IMR-90 (cell line): Measurements from ENCODE around the gene SLC39A5. TPM values are rescaled to one million over a fixed set of nuclear protein-coding genes. Genes with fewer than 3 reads are reported as not detected.

ENCODE experiments used
- ATAC-seq: fragments of 200-7000 bp; cut with Tn5 transposase; 2 replicates; pipeline ENCODE4 v1.9.1; 2020; ENCODE audit warnings: low read depth, mild to moderate bottlenecking, moderate library complexity
- BruUV-seq: library from RNA; stranded (reverse); fragments of 400-500 nt; replicated peaks from 2 replicates; lab custom pipeline; 2021; lab: Mats Ljungman, UMichigan
- CTCF ChIA-PET: fragments of 300-600 bp; formaldehyde crosslinking; extraction: SDS; loops from one replicate; lab custom pipeline; 2021; ENCODE audit warnings: antibody characterized with exemption; lab: Yijun Ruan, JAX
- POLR2A ChIA-PET: fragments of 300-600 bp; sonication (Branson Sonifier 250); formaldehyde crosslinking; loops from one replicate; lab custom pipeline; 2022; ENCODE audit warnings: antibody characterized with exemption; ENCODE audit not compliant: unreplicated experiment; lab: Charles Lee
- DNase-seq: peaks from one replicate; pipeline ENCODE4 v3.0.0; 2013
- H2AFZ ChIP-seq: replicated peaks from 2 replicates; pipeline ENCODE3; 2013; ENCODE audit warnings: low read length, mild to moderate bottlenecking; ENCODE audit not compliant: poor library complexity
- H2AK5ac ChIP-seq: 2 replicates; pipeline ENCODE4 v1.6.1; 2013; ENCODE audit warnings: low read depth, low read length, inconsistent platforms
- H2AK9ac ChIP-seq: replicated peaks from 2 replicates; pipeline ENCODE3; 2013; ENCODE audit warnings: mild to moderate bottlenecking, low read depth, low read length, moderate library complexity; ENCODE audit not compliant: poor library complexity
- H2BK120ac ChIP-seq: 2 replicates; pipeline ENCODE4 v1.6.1; 2013; ENCODE audit warnings: low read depth, low read length, inconsistent platforms
- H2BK15ac ChIP-seq: 3 replicates; pipeline ENCODE4 v1.6.1; 2013; ENCODE audit warnings: low read depth, low read length, inconsistent platforms
- H2BK20ac ChIP-seq: 2 replicates; pipeline ENCODE4 v1.6.1; 2013; ENCODE audit warnings: low read depth, mild to moderate bottlenecking, inconsistent platforms, low read length, moderate library complexity
- H2BK5ac ChIP-seq: 2 replicates; pipeline ENCODE4 v1.6.1; 2013; ENCODE audit warnings: mild to moderate bottlenecking, low read depth, low read length, inconsistent platforms; ENCODE audit not compliant: poor library complexity, severe bottlenecking
- H3K14ac ChIP-seq: replicated peaks from 2 replicates; pipeline ENCODE4 v1.6.1; 2013; ENCODE audit warnings: low read depth, low read length, inconsistent platforms
- H3K18ac ChIP-seq: 2 replicates; pipeline ENCODE4 v1.6.1; 2013; ENCODE audit warnings: low read depth, low read length, control low read depth
- H3K23ac ChIP-seq: 2 replicates; pipeline ENCODE4 v1.6.1; 2013; ENCODE audit warnings: low read depth, low read length, inconsistent platforms
- H3K27ac ChIP-seq: 2 replicates; pipeline ENCODE4 v1.5.1; 2013; ENCODE audit warnings: mild to moderate bottlenecking, control low read depth, low read length; ENCODE audit not compliant: insufficient read depth
- H3K27me3 ChIP-seq: 2 replicates; pipeline ENCODE4 v1.6.1; 2013; ENCODE audit warnings: low read length; ENCODE audit not compliant: control insufficient read depth, insufficient read depth
- H3K36me3 ChIP-seq: 2 replicates; pipeline ENCODE4 v1.6.1; 2013; ENCODE audit warnings: low read length, mixed read lengths; ENCODE audit not compliant: control insufficient read depth, insufficient read depth
- H3K4ac ChIP-seq: 2 replicates; pipeline ENCODE4 v1.6.1; 2013; ENCODE audit warnings: low read depth, low read length, inconsistent platforms
- H3K4me1 ChIP-seq: 2 replicates; pipeline ENCODE4 v1.6.1; 2013; ENCODE audit warnings: low read length, mixed read lengths; ENCODE audit not compliant: control insufficient read depth, insufficient read depth
- H3K4me2 ChIP-seq: 2 replicates; pipeline ENCODE4 v1.6.1; 2013; ENCODE audit warnings: low read depth, mild to moderate bottlenecking, control low read depth, low read length, moderate library complexity
- H3K4me3 ChIP-seq: 2 replicates; pipeline ENCODE4 v1.5.1; 2013; ENCODE audit warnings: low read depth, mild to moderate bottlenecking, control low read depth, low read length, moderate library complexity; ENCODE audit not compliant: insufficient read depth
- H3K56ac ChIP-seq: 2 replicates; pipeline ENCODE4 v1.6.1; 2013; ENCODE audit warnings: low read length, inconsistent platforms; ENCODE audit not compliant: insufficient read depth; ENCODE audit errors: extremely low read depth
- H3K79me1 ChIP-seq, 2 experiments: 2 replicates each; pipeline ENCODE4 v1.6.1; 2013; ENCODE audit warnings: low read length in 2 of 2, inconsistent platforms in 1 of 2, low read depth in 1 of 2
- H3K9ac ChIP-seq: 2 replicates; pipeline ENCODE4 v1.6.1; 2013; ENCODE audit warnings: low read depth, low read length, control low read depth
- H3K9me1 ChIP-seq: 2 replicates; pipeline ENCODE4 v1.6.1; 2013; ENCODE audit warnings: low read length, inconsistent platforms; ENCODE audit not compliant: insufficient read depth
- H3K9me3 ChIP-seq: 2 replicates; pipeline ENCODE4 v1.6.1; 2013; ENCODE audit warnings: low read length; ENCODE audit not compliant: control insufficient read depth, insufficient read depth
- H4K20me1 ChIP-seq: 2 replicates; pipeline ENCODE4 v1.6.1; 2013; ENCODE audit warnings: low read length, inconsistent platforms; ENCODE audit not compliant: insufficient read depth
- H4K5ac ChIP-seq: 2 replicates; pipeline ENCODE4 v1.6.1; 2013; ENCODE audit warnings: mild to moderate bottlenecking, low read depth, low read length, control low read depth
- H4K8ac ChIP-seq, 2 experiments: 2 replicates each; pipeline ENCODE4 v1.6.1; 2013; ENCODE audit warnings: low read depth in 2 of 2, low read length in 2 of 2, control low read depth in 1 of 2, inconsistent platforms in 1 of 2
- H4K91ac ChIP-seq: 2 replicates; pipeline ENCODE4 v1.6.1; 2013; ENCODE audit warnings: low read depth, low read length, inconsistent platforms; ENCODE audit not compliant: insufficient read depth
- BHLHE40 ChIP-seq: fragments of 150-350 bp; IDR thresholded peaks from 2 replicates; pipeline ENCODE4 v1.6.1; 2016; ENCODE audit warnings: mild to moderate bottlenecking, low read depth, low read length
- CHD1 ChIP-seq: IDR thresholded peaks from 2 replicates; pipeline ENCODE4 v1.6.1; 2012; ENCODE audit warnings: low read depth, low read length, improper control_type of control experiment
- CTCF ChIP-seq: conservative IDR thresholded peaks from 2 replicates; pipeline ENCODE4 v1.5.1; 2012; ENCODE audit warnings: mild to moderate bottlenecking, low read depth, low read length, improper control_type of control experiment
- ELK1 ChIP-seq: fragments of 150-350 bp; IDR thresholded peaks from 2 replicates; pipeline ENCODE4 v1.6.1; 2016; ENCODE audit warnings: low read depth, mild to moderate bottlenecking, low read length, moderate library complexity, borderline replicate concordance
- MAZ ChIP-seq: IDR thresholded peaks from 2 replicates; pipeline ENCODE4 v1.6.1; 2012; ENCODE audit warnings: low read depth, mild to moderate bottlenecking, low read length, improper control_type of control experiment, moderate library complexity, borderline replicate concordance
- MXI1 ChIP-seq: IDR thresholded peaks from 2 replicates; pipeline ENCODE4 v1.6.1; 2012; ENCODE audit warnings: low read depth, mild to moderate bottlenecking, low read length, moderate library complexity, borderline replicate concordance
- NFE2L2 ChIP-seq: fragments of 150-350 bp; IDR thresholded peaks from 2 replicates; pipeline ENCODE4 v1.6.1; 2016; ENCODE audit warnings: low read depth, mild to moderate bottlenecking, low read length
- POLR2A ChIP-seq: IDR thresholded peaks from 2 replicates; pipeline ENCODE4 v1.6.1; 2012; ENCODE audit warnings: mild to moderate bottlenecking, low read depth, low read length
- RAD21 ChIP-seq: IDR thresholded peaks from 2 replicates; pipeline ENCODE4 v1.6.1; 2012; ENCODE audit warnings: low read length, improper control_type of control experiment
- RCOR1 ChIP-seq: IDR thresholded peaks from 2 replicates; pipeline ENCODE4 v1.6.1; 2012; ENCODE audit warnings: mild to moderate bottlenecking, low read length, improper control_type of control experiment; ENCODE audit not compliant: insufficient replicate concordance
- RFX5 ChIP-seq: IDR thresholded peaks from 2 replicates; pipeline ENCODE4 v1.8.0; 2012; ENCODE audit warnings: low read depth, mild to moderate bottlenecking, low read length, moderate library complexity
- SMC3 ChIP-seq: fragments of 150-350 bp; IDR thresholded peaks from 2 replicates; pipeline ENCODE4 v1.6.1; 2016; ENCODE audit warnings: low read depth, mild to moderate bottlenecking, antibody characterized with exemption, low read length, moderate library complexity
- WGBS, 2 experiments: methylation state at CpG; one replicate each; pipeline versions ENCODE4 v1.1.5 to v1.1.7; 2013; ENCODE audit warnings: missing lambda C conversion rate in 2 of 2; ENCODE audit not compliant: insufficient read length in 1 of 2; ENCODE audit errors: extremely low coverage in 2 of 2; 5-methylcytosine and 5-hydroxymethylcytosine counted together
- dilution Hi-C: fragments of 300-500 bp; cut with HindIII; formaldehyde crosslinking; loops from one replicate; pipeline ENCODE4 v1.14.3; 2018; ENCODE audit warnings: low sequenced_read_pairs; ENCODE audit not compliant: unreplicated experiment
- in situ Hi-C: fragments of 300-500 bp; cut with MboI; formaldehyde crosslinking; loops from 3 replicates; pipeline ENCODE4 v1.14.3; 2019; ENCODE audit warnings: low sequenced_read_pairs, inconsistent platforms, mixed read lengths
- intact Hi-C: fragments of 100-400 bp; cut with micrococcal nuclease; formaldehyde crosslinking; loops from 2 replicates; pipeline ENCODE4 v1.10.0; 2022
- polyA plus RNA-seq, 3 experiments: library from polyadenylated mRNA; depleted of rRNA; stranded (reverse); fragments of >200 nt; gene quantifications; 2 replicates each; pipeline ENCODE4 v1.2.3, GENCODE V29; 2012; ENCODE audit warnings: low replicate concordance in 1 of 3
- total RNA-seq: library from RNA; depleted of rRNA; stranded (reverse); fragments of >200 nt; gene quantifications from 2 replicates; pipeline ENCODE4 v1.2.3, GENCODE V29; 2012
- TF ChIP-seq, protein P1 (sequence below): fragments of 150-350 bp; IDR thresholded peaks from 2 replicates; pipeline ENCODE4 v1.6.1; 2017; ENCODE audit warnings: mild to moderate bottlenecking, antibody characterized with exemption, low read length, low read depth

Gene SLC39A5
- total and polyA plus RNA-seq, 2 of the 4 experiments (the other 2 are of a cell fraction): not detected

GRCh38 chr12:56255671-56256070, 25.8 kb downstream of the SLC39A5 start:
- no peak overlapping the region for H2BK120ac ChIP-seq
- peak overlapping the region; percentile 55 for H2BK5ac ChIP-seq
- no peak overlapping the region for H3K4me3 ChIP-seq
- peaks cover 42% of the 10 kb centered on the region for H4K20me1 ChIP-seq
- no peak overlapping the region for H4K8ac ChIP-seq
- no peaks in the 10 kb centered on the region for H3K9me3 ChIP-seq
- DNase-seq: no peak
- H4K5ac ChIP-seq: no peak overlapping the region
- no peak overlapping the region for H2BK15ac ChIP-seq
- H3K79me1 ChIP-seq: peaks cover 41 to 63% of the 10 kb centered on the region in 2 experiments
- H2BK20ac ChIP-seq: no peak overlapping the region
- H3K27me3 ChIP-seq: no peaks in the 10 kb centered on the region
- no peak overlapping the region for H3K56ac ChIP-seq
- POLR2A ChIA-PET: no interaction called here
- H3K36me3 ChIP-seq: peaks cover 54% of the 10 kb centered on the region
- 100% methylated on average over 4 of the region's 7 CpGs; no CpG with 5 or more reads in 1 of the 2 experiments for WGBS, 2 experiments
- peaks cover 22% of the 10 kb centered on the region for H3K9me1 ChIP-seq
- peak overlapping the region; percentile 94; the same call in 1 of the 2 replicates for H3K23ac ChIP-seq
- no peak overlapping the region; the same call in 1 of the 2 replicates for H4K91ac ChIP-seq
- H3K14ac ChIP-seq: peak overlapping the region; percentile 27
- no peak overlapping the region for H3K4me2 ChIP-seq
- CTCF ChIA-PET: interaction anchor here (0.5 kb wide), 1 partner anchor 80 kb away, joined by 3 read pairs; no protein-coding TSS in a partner anchor
- BruUV-seq: no TSS peak
- intact Hi-C loops: loop anchor here (1.0 kb wide), 1 partner anchor 62 kb away; no protein-coding TSS in a partner anchor
- no peak overlapping the region for H3K4ac ChIP-seq
- peak overlapping the region; percentile 37 for H2AFZ ChIP-seq
- H3K4me1 ChIP-seq: peaks cover 16% of the 10 kb centered on the region
- dilution Hi-C loops: no loop called here
- TF ChIP-seq SMC3 (no peak), RAD21 (no peak), MAZ (no peak), MXI1 (no peak), NFE2L2 (no peak), CHD1 (no peak), POLR2A (no peak), RFX5 (no peak), RCOR1 (no peak), BHLHE40 (no peak), CTCF (no peak), ELK1 (no peak)
- TF ChIP-seq, protein P1, sequence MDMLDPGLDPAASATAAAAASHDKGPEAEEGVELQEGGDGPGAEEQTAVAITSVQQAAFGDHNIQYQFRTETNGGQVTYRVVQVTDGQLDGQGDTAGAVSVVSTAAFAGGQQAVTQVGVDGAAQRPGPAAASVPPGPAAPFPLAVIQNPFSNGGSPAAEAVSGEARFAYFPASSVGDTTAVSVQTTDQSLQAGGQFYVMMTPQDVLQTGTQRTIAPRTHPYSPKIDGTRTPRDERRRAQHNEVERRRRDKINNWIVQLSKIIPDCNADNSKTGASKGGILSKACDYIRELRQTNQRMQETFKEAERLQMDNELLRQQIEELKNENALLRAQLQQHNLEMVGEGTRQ: no peak
- no peak overlapping the region for H3K18ac ChIP-seq
- H3K27ac ChIP-seq: no peak overlapping the region
- ATAC-seq: no peak
- H2AK5ac ChIP-seq: no peak overlapping the region
- in situ Hi-C loops: no loop called here
- H2AK9ac ChIP-seq: peak overlapping the region; percentile 3
- no peak overlapping the region for H3K9ac ChIP-seq
